H1 (cell line): Measurements from ENCODE around the gene ABHD2. TPM values are rescaled to one million over a fixed set of nuclear protein-coding genes. Genes with fewer than 3 reads are reported as not detected.

Experiments
- EP300 ChIP-seq, 2 experiments: IDR thresholded peaks; 1 replicate in 1 of 2; 2 replicates in 1 of 2; pipeline ENCODE4 v1.6.1; 2011 to 2012; ENCODE audit warnings: low read depth in 2 of 2, low read length in 2 of 2, mild to moderate bottlenecking in 2 of 2, borderline replicate concordance in 1 of 2, inconsistent platforms in 1 of 2, moderate library complexity in 1 of 2
- polyA plus RNA-seq, 7 experiments: library from polyadenylated mRNA; depleted of rRNA in 3 of 7; stranded (reverse) in 5 of 7; unstranded in 2 of 7; fragments of >200 nt in 5 of 7; fragments of 200-250 nt in 2 of 7; gene quantifications; 1 replicate in 5 of 7; 2 replicates in 1 of 7; 4 replicates in 1 of 7; pipeline versions ENCODE4 v1.2.1 to v1.2.3, GENCODE V29; 2011 to 2013; ENCODE audit warnings: missing spikeins in 2 of 7, mixed read lengths in 2 of 7
- total RNA-seq: library from RNA; stranded (reverse); fragmentation: NEBNext Ultra II Directional; extraction: Animal tissue kit (Norgen Biotek cat#: 25700); gene quantifications from 2 replicates; pipeline ENCODE4 v1.2.1, GENCODE V29; 2021

ABHD2 gene
- total and polyA plus RNA-seq, 2 of the 8 experiments (the other 6 are each of a cell fraction or from before 2014, with no cell fraction given) = 9.1 to 23.7 TPM

- no peak for TF ChIP-seq EP300 (IDR thresholded peaks at IDR 0.05; ENCODE audit: borderline replicate concordance in 1 of 2, low read depth in 2 of 2, low read length in 2 of 2)
Measured at GRCh38 chr15:89114990-89115389, 26.7 kb downstream of the ABHD2 start (continued).
